ENCODE data around the gene PWP2.
"Not testable (repeated sequence)": the region's sequence is repeated elsewhere in the genome, so short reads cannot be mapped to it uniquely, and the experiment has no call there.

Gene PWP2

GRCh38 chr21:44107026-44107501 is at the start of gene PWP2:
Gene PWP2, plus strand, starts transcription at chr21:44107399. Its CDS starts 18 bp downstream, at chr21:44107417.
- not testable (repeated sequence) for DNase-seq

GRCh38 chr21:44057960-44058651 is 49.1 kb upstream of the PWP2 start:
- DNase-seq: no peak

GRCh38 chr21:44058652-44058964 is 48.6 kb upstream of the PWP2 start:
- DNase-seq: no peak

- no peak for DNase-seq
These were observed 48.2 kb upstream of the PWP2 start for GRCh38 chr21:44058981-44059380.

GRCh38 chr21:44059710-44060109 is 47.5 kb upstream of the PWP2 start:
- peak; percentile 69 for DNase-seq

GRCh38 chr21:44062380-44062779 is 44.8 kb upstream of the PWP2 start:
- no peak for DNase-seq

GRCh38 chr21:44063151-44063912 is 43.9 kb upstream of the PWP2 start:
- peak; percentile 65 for DNase-seq

GRCh38 chr21:44064852-44065403 is 42.3 kb upstream of the PWP2 start:
- no peak for DNase-seq

GRCh38 chr21:44065428-44065827 is 41.8 kb upstream of the PWP2 start:
- peak; percentile 6 for DNase-seq

GRCh38 chr21:44066116-44066515 is 41.1 kb upstream of the PWP2 start:
- DNase-seq: no peak

- DNase-seq: no peak
These were observed 40.0 kb upstream of the PWP2 start for GRCh38 chr21:44067011-44067839.

GRCh38 chr21:44070391-44070790 is 36.8 kb upstream of the PWP2 start:
- DNase-seq: no peak

GRCh38 chr21:44071359-44072104 is 35.7 kb upstream of the PWP2 start:
- no peak for DNase-seq

- no peak for DNase-seq
These were observed 35.1 kb upstream of the PWP2 start for GRCh38 chr21:44072111-44072510.

- DNase-seq: no peak
These were observed 32.8 kb upstream of the PWP2 start for GRCh38 chr21:44074315-44074958.

- no peak for DNase-seq
These were observed 30.9 kb upstream of the PWP2 start for GRCh38 chr21:44076316-44076715.

GRCh38 chr21:44078411-44078981 is 28.7 kb upstream of the PWP2 start:
- DNase-seq: no peak

GRCh38 chr21:44079446-44079845 is 27.8 kb upstream of the PWP2 start:
- peak; percentile 24 for DNase-seq

GRCh38 chr21:44079846-44080245 is 27.4 kb upstream of the PWP2 start:
- DNase-seq: peak; percentile 35

- no peak for DNase-seq
These were observed 24.4 kb upstream of the PWP2 start for GRCh38 chr21:44082648-44083440.
